IPS DF 6.9 (cell line): Measurements from ENCODE around the gene DIP2C.
"Not testable (repeated sequence)": the region's sequence is repeated elsewhere in the genome, so short reads cannot be mapped to it uniquely, and the experiment has no call there.

Source experiments
- DNase-seq: peaks from one replicate; pipeline ENCODE4 v3.0.0-alpha.2; 2013; ENCODE audit warnings: low read depth, low spot score
- H3K27ac ChIP-seq: one replicate; pipeline ENCODE4 v1.5.1; 2013; ENCODE audit warnings: low read length, control low read depth
- H3K27me3 ChIP-seq: 2 replicates; pipeline ENCODE4 v1.6.1; 2013; ENCODE audit warnings: mild to moderate bottlenecking, low read length; ENCODE audit not compliant: control insufficient read depth, insufficient read depth
- H3K36me3 ChIP-seq: 2 replicates; pipeline ENCODE4 v1.6.1; 2013; ENCODE audit warnings: low read length; ENCODE audit not compliant: control insufficient read depth, insufficient read depth
- H3K4me1 ChIP-seq: 2 replicates; pipeline ENCODE4 v1.6.1; 2013; ENCODE audit warnings: low read length; ENCODE audit not compliant: control insufficient read depth, insufficient read depth
- H3K4me3 ChIP-seq: 2 replicates; pipeline ENCODE4 v1.5.1; 2013; ENCODE audit warnings: mild to moderate bottlenecking, low read length
- H3K9me3 ChIP-seq: 2 replicates; pipeline ENCODE4 v1.6.1; 2013; ENCODE audit warnings: low read length, inconsistent platforms; ENCODE audit not compliant: control insufficient read depth, insufficient read depth
- WGBS: extraction: QIAGEN DNeasy Blood & Tissue Kit; methylation state at CpG from one replicate; pipeline ENCODE4 v1.1.7; 2013; ENCODE audit warnings: mixed read lengths, missing lambda C conversion rate; ENCODE audit not compliant: insufficient read length, insufficient coverage; 5-methylcytosine and 5-hydroxymethylcytosine counted together

Gene DIP2C

GRCh38 chr10:660413-660969, 29.0 kb downstream of the DIP2C start:
- H3K4me3 ChIP-seq, result no peak overlapping the region
- no CpG with 5 or more reads among the region's 6 CpGs for WGBS
- no peaks in the 10 kb centered on the region for H3K9me3 ChIP-seq
- H3K36me3 ChIP-seq, result no peaks in the 10 kb centered on the region
- no peak for DNase-seq
- H3K27me3 ChIP-seq, result no peaks in the 10 kb centered on the region
- H3K4me1 ChIP-seq, result no peaks in the 10 kb centered on the region
- no peak overlapping the region for H3K27ac ChIP-seq

DNA sequence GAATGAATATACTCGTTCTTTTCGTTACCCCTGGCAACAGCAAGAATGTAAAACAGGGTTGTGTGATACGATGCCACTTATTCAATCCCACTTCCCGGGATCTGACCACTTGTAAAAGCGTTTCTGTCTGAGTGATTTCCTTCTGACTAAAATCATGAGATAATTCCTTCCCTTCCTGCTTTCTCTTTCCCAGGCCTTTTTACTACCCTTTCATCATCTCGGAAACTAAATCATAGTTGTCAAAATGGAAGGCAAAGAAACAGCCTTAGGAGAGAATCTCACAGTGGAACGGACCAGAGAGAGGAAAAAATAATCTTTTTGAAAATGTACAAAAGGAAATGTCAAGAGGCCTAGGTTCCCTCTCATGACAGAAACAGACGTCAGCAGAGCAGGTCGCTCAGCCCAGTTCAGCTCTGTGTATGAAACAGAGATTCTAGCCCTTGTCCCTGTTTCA, 29.8 kb downstream of the DIP2C start:
- Histone ChIP-seq H3K36me3 (no peaks in the 10 kb centered on the region), H3K27me3 (no peaks in the 10 kb centered on the region), H3K9me3 (no peaks in the 10 kb centered on the region), H3K27ac (no peak overlapping the region), H3K4me1 (no peaks in the 10 kb centered on the region), H3K4me3 (no peak overlapping the region)
- no peak for DNase-seq
- no CpG with 5 or more reads among the region's 9 CpGs for WGBS

- H3K4me1 ChIP-seq, H3K36me3 ChIP-seq: not testable (repeated sequence)
Observed at GRCh38 chr10:657816-658350, 31.6 kb downstream of the DIP2C start.

DNA sequence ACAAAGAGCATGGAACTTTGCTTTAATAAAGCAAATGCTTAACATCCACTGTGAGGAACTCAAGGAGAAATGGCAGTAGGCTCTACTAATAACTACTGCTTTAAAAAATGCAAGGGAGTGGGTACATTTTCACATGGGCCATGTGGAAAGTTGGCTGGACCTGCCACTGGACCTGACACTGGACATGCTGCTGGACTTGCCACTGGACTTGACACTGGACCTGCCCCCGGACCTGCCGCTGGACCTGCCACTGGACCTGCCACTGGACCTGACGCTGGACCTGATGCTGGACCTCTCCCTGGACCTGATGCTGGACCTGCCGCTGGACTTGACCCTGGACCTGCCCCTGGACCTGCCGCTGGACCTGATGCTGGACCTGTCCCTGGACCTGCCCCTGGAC, 32.6 kb downstream of the DIP2C start:
- Histone ChIP-seq H3K4me1 (no peaks in the 10 kb centered on the region), H3K36me3 (no peaks in the 10 kb centered on the region), H3K9me3 (no peaks in the 10 kb centered on the region), H3K4me3 (no peak overlapping the region), H3K27me3 (no peaks in the 10 kb centered on the region), H3K27ac (no peak overlapping the region)
- DNase-seq, result no peak
- WGBS, result no CpG with 5 or more reads among the region's 5 CpGs

More at GRCh38 chr10:657816-658350, 31.6 kb downstream of the DIP2C start:
- not testable (repeated sequence) for H3K27me3 ChIP-seq, H3K9me3 ChIP-seq, H3K27ac ChIP-seq, H3K4me3 ChIP-seq, DNase-seq
- no CpG with 5 or more reads among the region's 11 CpGs for WGBS

DNA sequence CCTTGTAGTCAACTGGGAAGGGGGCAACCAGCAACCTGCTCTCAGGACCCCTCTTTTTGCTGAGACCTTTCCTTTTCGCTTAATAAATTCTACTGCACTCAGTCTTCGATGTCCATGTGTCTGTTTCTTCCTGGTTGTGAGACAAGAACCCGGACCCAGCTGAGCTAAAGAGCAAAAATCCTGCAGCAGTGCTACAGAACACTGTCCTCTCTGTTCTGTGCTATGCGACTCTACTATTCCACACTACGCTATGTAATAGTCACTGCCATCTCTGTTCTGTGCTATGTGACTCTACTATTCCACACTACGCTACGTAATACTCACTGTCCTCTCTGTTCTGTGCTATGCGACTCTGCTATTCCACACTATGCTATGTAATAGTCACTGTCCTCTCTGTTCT, 34.3 kb downstream of the DIP2C start:
- WGBS, result no CpG with 5 or more reads among the region's 8 CpGs
- H3K4me1 ChIP-seq, result no peaks in the 10 kb centered on the region
- no peak overlapping the region for H3K27ac ChIP-seq
- H3K4me3 ChIP-seq, result no peak overlapping the region
- H3K36me3 ChIP-seq, result no peaks in the 10 kb centered on the region
- no peaks in the 10 kb centered on the region for H3K9me3 ChIP-seq
- no peak for DNase-seq
- no peaks in the 10 kb centered on the region for H3K27me3 ChIP-seq

GRCh38 chr10:654647-654996, 34.8 kb downstream of the DIP2C start:
- no peaks in the 10 kb centered on the region for H3K36me3 ChIP-seq
- H3K4me1 ChIP-seq, result no peaks in the 10 kb centered on the region
- no peak overlapping the region for H3K4me3 ChIP-seq
- no peaks in the 10 kb centered on the region for H3K27me3 ChIP-seq
- DNase-seq, result no peak
- H3K27ac ChIP-seq, result no peak overlapping the region
- no peaks in the 10 kb centered on the region for H3K9me3 ChIP-seq
- 100% methylated on average over 1 of the region's 6 CpGs for WGBS

GRCh38 chr10:653991-654646, 35.3 kb downstream of the DIP2C start:
- WGBS, result no CpG with 5 or more reads among the region's 13 CpGs

GRCh38 chr10:652832-653459, 36.5 kb downstream of the DIP2C start:
- H3K4me3 ChIP-seq, H3K4me1 ChIP-seq, H3K27me3 ChIP-seq, H3K36me3 ChIP-seq, H3K9me3 ChIP-seq, H3K27ac ChIP-seq, DNase-seq: not testable (repeated sequence)
- no CpG with 5 or more reads among the region's 13 CpGs for WGBS

More at GRCh38 chr10:653991-654646, 35.3 kb downstream of the DIP2C start:
- H3K4me3 ChIP-seq, result no peak overlapping the region
- no peaks in the 10 kb centered on the region for H3K27me3 ChIP-seq
- no peaks in the 10 kb centered on the region for H3K9me3 ChIP-seq
- no peak overlapping the region for H3K27ac ChIP-seq
- DNase-seq, result no peak
- no peaks in the 10 kb centered on the region for H3K36me3 ChIP-seq
- no peaks in the 10 kb centered on the region for H3K4me1 ChIP-seq

- no CpG with 5 or more reads among the region's 15 CpGs for WGBS
- no peak for DNase-seq
- no peaks in the 10 kb centered on the region for H3K9me3 ChIP-seq
Observed at GRCh38 chr10:652233-652632, 37.2 kb downstream of the DIP2C start.

GRCh38 chr10:651692-652091, 37.8 kb downstream of the DIP2C start:
- no CpG with 5 or more reads among the region's 12 CpGs for WGBS
- Histone ChIP-seq H3K9me3 (no peaks in the 10 kb centered on the region), H3K36me3 (no peaks in the 10 kb centered on the region), H3K4me3 (no peak overlapping the region), H3K27me3 (no peaks in the 10 kb centered on the region), H3K4me1 (no peaks in the 10 kb centered on the region), H3K27ac (no peak overlapping the region)
- DNase-seq, result no peak

More at GRCh38 chr10:652233-652632, 37.2 kb downstream of the DIP2C start:
- no peaks in the 10 kb centered on the region for H3K36me3 ChIP-seq
- H3K4me3 ChIP-seq, result no peak overlapping the region
- H3K4me1 ChIP-seq, result no peaks in the 10 kb centered on the region
- no peak overlapping the region for H3K27ac ChIP-seq
- H3K27me3 ChIP-seq, result no peaks in the 10 kb centered on the region
